AG04449 (cell line): ENCODE measurements around the gene RNU6-7.

Experiments
- CTCF ChIA-PET: fragments of 350-600 bp; formaldehyde crosslinking; extraction: SDS; loops from one replicate; lab custom pipeline; 2021; ENCODE audit warnings: antibody characterized with exemption; lab: Yijun Ruan, JAX
- POLR2A ChIA-PET: fragments of 400-600, 350-600 bp; formaldehyde crosslinking; extraction: SDS; loops from one replicate; lab custom pipeline; 2020; ENCODE audit warnings: antibody characterized with exemption, inconsistent platforms; lab: Yijun Ruan, JAX
- DNase-seq: peaks from one replicate; pipeline ENCODE4 v3.0.0-alpha.2; 2010; ENCODE audit warnings: low read depth, low spot score
- H3K4me3 ChIP-seq: 2 replicates; pipeline ENCODE4 v1.5.1; 2011; ENCODE audit warnings: low read depth, mild to moderate bottlenecking, control low read depth, low read length
- CTCF ChIP-seq: IDR thresholded peaks from one replicate; pipeline ENCODE4 v1.5.1; 2011; ENCODE audit warnings: mild to moderate bottlenecking, moderate library complexity, low read length, control low read depth, inconsistent platforms; ENCODE audit not compliant: insufficient read depth; ENCODE audit errors: missing control alignments

Gene RNU6-7

GRCh38 chr14:32209471-32209870 lies 7.6 kb downstream of the RNU6-7 start:
- ChIA-PET POLR2A (no interaction called here), CTCF (interaction anchor here (1.5 kb wide), 1 partner anchor 43 kb away, joined by 3 read pairs; no protein-coding TSS in a partner anchor)
- H3K4me3 ChIP-seq = no peak overlapping the region
- DNase-seq = no peak
- no peak for TF ChIP-seq CTCF

- CTCF ChIA-PET = interaction anchor here (0.7 to 1.4 kb wide), 2 partner anchors 17 to 41 kb away, joined by 3 read pairs; no protein-coding TSS in a partner anchor
- POLR2A ChIA-PET = no interaction called here
- H3K4me3 ChIP-seq = no peak overlapping the region
- no peak for DNase-seq
- TF ChIP-seq CTCF = no peak
These were observed 9.2 kb downstream of the RNU6-7 start for GRCh38 chr14:32211068-32211404.

- ChIA-PET CTCF (interaction anchor here (0.8 to 1.4 kb wide), 2 partner anchors 12 to 42 kb away, joined by 3 to 4 read pairs; no protein-coding TSS in a partner anchor), POLR2A (no interaction called here)
- no peak for TF ChIP-seq CTCF
- H3K4me3 ChIP-seq = no peak overlapping the region
- no peak for DNase-seq
These were observed 11.0 kb downstream of the RNU6-7 start for GRCh38 chr14:32212833-32213232.

GRCh38 chr14:32217301-32217700 lies 15.5 kb downstream of the RNU6-7 start:
- no peak for DNase-seq
- H3K4me3 ChIP-seq = no peak overlapping the region
- no peak for TF ChIP-seq CTCF
- POLR2A ChIA-PET = no interaction called here
- CTCF ChIA-PET = no interaction called here

GRCh38 chr14:32224737-32225377 lies 23.0 kb downstream of the RNU6-7 start:
- ChIA-PET POLR2A (no interaction called here), CTCF (interaction anchor here (0.7 to 1.6 kb wide), 11 partner anchors 8 to 771 kb away, joined by 3 to 7 read pairs (median 4); no protein-coding TSS in a partner anchor)
- DNase-seq = no peak
- TF ChIP-seq CTCF = peak; percentile 71
- no peak overlapping the region for H3K4me3 ChIP-seq

GRCh38 chr14:32225378-32225920 lies 23.6 kb downstream of the RNU6-7 start:
- TF ChIP-seq CTCF = no peak
- H3K4me3 ChIP-seq = no peak overlapping the region
- ChIA-PET POLR2A (no interaction called here), CTCF (interaction anchor here (0.9 to 1.6 kb wide), 2 partner anchors 10 to 152 kb away, joined by 3 to 5 read pairs; no protein-coding TSS in a partner anchor)
- DNase-seq = no peak
